ENCODE results near the gene AIPL1. TPM values are rescaled to one million over a fixed set of nuclear protein-coding genes. Genes with fewer than 3 reads are reported as not detected.
"Not testable (repeated sequence)": the region's sequence is repeated elsewhere in the genome, so short reads cannot be mapped to it uniquely, and the experiment has no call there.

The AIPL1 gene, protein sequence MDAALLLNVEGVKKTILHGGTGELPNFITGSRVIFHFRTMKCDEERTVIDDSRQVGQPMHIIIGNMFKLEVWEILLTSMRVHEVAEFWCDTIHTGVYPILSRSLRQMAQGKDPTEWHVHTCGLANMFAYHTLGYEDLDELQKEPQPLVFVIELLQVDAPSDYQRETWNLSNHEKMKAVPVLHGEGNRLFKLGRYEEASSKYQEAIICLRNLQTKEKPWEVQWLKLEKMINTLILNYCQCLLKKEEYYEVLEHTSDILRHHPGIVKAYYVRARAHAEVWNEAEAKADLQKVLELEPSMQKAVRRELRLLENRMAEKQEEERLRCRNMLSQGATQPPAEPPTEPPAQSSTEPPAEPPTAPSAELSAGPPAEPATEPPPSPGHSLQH
- total RNA-seq (not detected), total RNA-seq (0 to 0.09 (median 0) reads per million in 29 experiments)
- total RNA-seq (2013), result not detected

DNA sequence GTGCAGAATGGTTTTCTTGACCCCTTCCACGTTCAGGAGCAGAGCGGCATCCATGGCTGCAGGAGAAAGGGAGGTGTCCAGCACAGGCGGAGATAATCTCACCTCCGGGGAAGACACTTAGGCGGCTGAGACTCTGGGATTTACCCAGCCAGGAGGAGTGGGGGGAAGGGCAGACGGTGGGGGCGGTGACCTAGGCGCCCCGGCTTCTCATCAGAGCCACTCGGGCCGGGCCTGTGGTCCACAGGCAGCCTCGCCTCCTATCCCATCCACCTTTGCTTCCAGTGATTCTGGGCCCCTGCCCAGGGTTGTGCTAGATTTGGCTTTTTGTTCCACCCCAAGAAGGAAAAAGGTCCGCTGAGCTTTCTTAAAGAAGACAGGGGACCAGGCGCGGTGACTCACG lies at the start of gene AIPL1:
TSS of gene AIPL1 (minus strand) at position 71 of the 400 bp plus-strand sequence. CDS start at position 54, 17 bp downstream.
- POLR2A ChIA-PET, result no interaction called here
- Histone ChIP-seq H3K27me3 (replicated peaks in 1 of 2; ENCODE audit: control insufficient read depth in 2 of 2, extremely low read depth in 1 of 2, insufficient read depth in 2 of 2, low read length in 1 of 2) (peaks cover 2 to 21% of the 10 kb centered on the region in 2 experiments), H3K36me3 (ENCODE audit: control insufficient read depth in 2 of 2, extremely low read depth in 1 of 2, insufficient read depth in 1 of 2, low read length in 1 of 2) (no peaks in the 10 kb centered on the region), H3K4me1 (ENCODE audit: control insufficient read depth in 1 of 2, extremely low read depth in 1 of 2, insufficient read depth in 2 of 2, low read length in 2 of 2) (no peaks in the 10 kb centered on the region), H3K4me3 (ENCODE audit: control insufficient read depth in 1 of 2, extremely low read depth in 1 of 2, low read length in 1 of 2) (no peak within 1 kb of the TSS), H3K9me3 (no peaks in the 10 kb centered on the region), H3K27ac (ENCODE audit: low read length) (no peak within 1 kb of the TSS)
- Mint-ChIP-seq H3K4me3 (no peak within 1 kb of the TSS), H3K4me1 (peaks cover 0 to 4% (median 2%) of the 10 kb centered on the region in 3 donors), H3K9me3 (peaks cover 0 to 7% (median 7%) of the 10 kb centered on the region in 3 donors), H3K27me3 (peaks cover 22 to 25% of the 10 kb centered on the region in 2 donors), H3K36me3 (peaks cover 3% of the 10 kb centered on the region), H3K27ac (no peak within 1 kb of the TSS)
- no peak for DNase-seq
- no peak for ATAC-seq (replicated peaks in 1 of 4)
- CTCF ChIA-PET, result interaction anchor here in 1 of 2 donors (1.1 to 1.6 kb wide), 2 partner anchors 20 to 843 kb away, joined by 3 to 4 read pairs; no protein-coding TSS in a partner anchor
- WGBS (ENCODE audit: insufficient coverage), result 93% methylated on average over 7 of the region's 16 CpGs

DNA sequence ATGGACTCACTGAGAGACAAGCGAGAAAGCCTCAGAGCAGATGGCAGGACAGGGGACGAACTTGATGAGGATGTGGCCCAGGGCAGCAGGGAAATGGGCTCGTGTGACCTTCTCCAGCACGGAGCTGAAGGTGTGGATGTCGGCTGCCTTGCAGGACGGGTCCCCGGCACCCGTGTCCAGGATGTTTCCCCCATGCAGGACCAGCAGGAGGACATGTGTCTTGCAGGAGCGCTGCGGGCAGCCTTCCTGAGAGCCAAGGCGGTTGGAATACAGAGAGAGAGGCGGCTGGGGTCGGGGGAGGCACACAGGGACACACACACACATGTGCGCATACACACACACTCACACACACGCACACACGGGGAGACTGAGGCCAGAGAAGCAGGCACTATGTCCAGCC lies 48.6 kb upstream of the AIPL1 start:
- no peak overlapping the region for H3K4me3 Mint-ChIP-seq
- Histone ChIP-seq H3K4me1 (ENCODE audit: control insufficient read depth in 1 of 2, extremely low read depth in 1 of 2, insufficient read depth in 2 of 2, low read length in 2 of 2) (no peaks in the 10 kb centered on the region), H3K27me3 (replicated peaks in 1 of 2; ENCODE audit: control insufficient read depth in 2 of 2, extremely low read depth in 1 of 2, insufficient read depth in 2 of 2, low read length in 1 of 2) (peaks cover 0 to 46% of the 10 kb centered on the region in 2 experiments), H3K4me3 (ENCODE audit: control insufficient read depth in 1 of 2, extremely low read depth in 1 of 2, low read length in 1 of 2) (no peak overlapping the region), H3K36me3 (ENCODE audit: control insufficient read depth in 2 of 2, extremely low read depth in 1 of 2, insufficient read depth in 1 of 2, low read length in 1 of 2) (no peaks in the 10 kb centered on the region), H3K9me3 (no peaks in the 10 kb centered on the region), H3K27ac (ENCODE audit: low read length) (no peak overlapping the region)
- H3K9me3 Mint-ChIP-seq, result no peaks in the 10 kb centered on the region
- peaks cover 10 to 31% of the 10 kb centered on the region in 2 donors for H3K27me3 Mint-ChIP-seq
- 89% methylated on average over 11 of the region's 16 CpGs for WGBS (ENCODE audit: insufficient coverage)
- ChIA-PET CTCF (no interaction called here), POLR2A (no interaction called here)
- no peaks in the 10 kb centered on the region for H3K4me1 Mint-ChIP-seq
- no peaks in the 10 kb centered on the region for H3K36me3 Mint-ChIP-seq
- no peak overlapping the region for H3K27ac Mint-ChIP-seq
- ATAC-seq (replicated peaks in 1 of 4) (no peak), DNase-seq (no peak)

DNA sequence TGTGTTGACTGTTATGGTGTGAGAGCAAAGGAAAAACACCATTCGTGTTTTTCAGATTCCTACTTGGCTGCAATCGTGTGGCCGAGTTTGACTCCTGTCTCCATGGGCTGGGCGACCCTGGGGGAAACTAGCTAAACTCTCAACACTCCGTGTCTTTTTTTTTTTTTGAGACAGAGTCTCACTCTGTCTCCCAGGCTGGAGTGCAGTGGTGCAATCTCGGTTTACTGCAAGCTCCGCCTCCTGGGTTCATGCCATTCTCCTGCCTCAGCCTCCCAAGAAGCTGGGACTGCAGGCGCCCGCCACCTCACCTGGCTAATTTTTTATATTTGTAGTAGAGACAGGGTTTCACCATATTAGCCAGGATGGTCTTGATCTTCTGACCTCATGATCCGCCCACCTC lies 47.9 kb upstream of the AIPL1 start:
- H3K4me1 ChIP-seq (ENCODE audit: control insufficient read depth in 1 of 2, extremely low read depth in 1 of 2, insufficient read depth in 2 of 2, low read length in 2 of 2); H3K4me3 ChIP-seq (ENCODE audit: control insufficient read depth in 1 of 2, extremely low read depth in 1 of 2, low read length in 1 of 2); DNase-seq; H3K9me3 ChIP-seq; H3K36me3 ChIP-seq (ENCODE audit: control insufficient read depth in 2 of 2, extremely low read depth in 1 of 2, insufficient read depth in 1 of 2, low read length in 1 of 2); H3K4me1 Mint-ChIP-seq; POLR2A ChIA-PET; H3K9me3 Mint-ChIP-seq; H3K4me3 Mint-ChIP-seq; H3K27ac ChIP-seq (ENCODE audit: low read length); CTCF ChIA-PET; H3K36me3 Mint-ChIP-seq; ATAC-seq (replicated peaks in 1 of 4); H3K27ac Mint-ChIP-seq: not testable (repeated sequence)
- peaks cover 0 to 42% of the 10 kb centered on the region in 2 experiments for H3K27me3 ChIP-seq (replicated peaks in 1 of 2; ENCODE audit: control insufficient read depth in 2 of 2, extremely low read depth in 1 of 2, insufficient read depth in 2 of 2, low read length in 1 of 2)
- 91% methylated on average over 4 of the region's 10 CpGs for WGBS (ENCODE audit: insufficient coverage)
- H3K27me3 Mint-ChIP-seq, result peaks cover 7 to 31% of the 10 kb centered on the region in 2 donors

DNA sequence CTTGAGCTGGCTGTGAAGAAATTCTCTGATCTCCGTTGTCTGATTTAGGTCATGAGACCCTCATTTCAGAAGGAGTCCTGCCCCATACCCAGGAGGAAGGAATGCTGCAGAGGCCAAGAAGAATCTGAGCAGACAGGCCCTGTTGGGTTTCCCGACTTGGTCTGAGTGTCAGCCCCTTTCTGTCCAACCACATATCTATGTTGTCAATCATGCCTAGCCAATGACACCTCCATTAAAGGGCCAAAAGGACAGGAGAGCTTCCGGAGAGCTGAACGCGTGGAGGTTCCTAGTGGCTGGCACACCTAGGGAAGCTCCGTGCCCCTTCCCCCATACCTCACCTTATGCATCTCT lies 47.2 kb upstream of the AIPL1 start:
- no peaks in the 10 kb centered on the region for H3K4me1 Mint-ChIP-seq
- H3K9me3 Mint-ChIP-seq, result no peaks in the 10 kb centered on the region
- ChIA-PET CTCF (no interaction called here), POLR2A (no interaction called here)
- WGBS (ENCODE audit: insufficient coverage), result 82% methylated on average over 4 of the region's 6 CpGs
- ATAC-seq (replicated peaks in 1 of 4) (no peak), DNase-seq (no peak)
- H3K27me3 ChIP-seq (replicated peaks in 1 of 2; ENCODE audit: control insufficient read depth in 2 of 2, extremely low read depth in 1 of 2, insufficient read depth in 2 of 2, low read length in 1 of 2), result peaks cover 0 to 34% of the 10 kb centered on the region in 2 experiments
- no peaks in the 10 kb centered on the region for H3K4me1 ChIP-seq (ENCODE audit: control insufficient read depth in 1 of 2, extremely low read depth in 1 of 2, insufficient read depth in 2 of 2, low read length in 2 of 2)
- no peak overlapping the region for H3K27ac ChIP-seq (ENCODE audit: low read length)
- no peaks in the 10 kb centered on the region for H3K36me3 Mint-ChIP-seq
- no peak overlapping the region for H3K27ac Mint-ChIP-seq
- H3K9me3 ChIP-seq, result no peaks in the 10 kb centered on the region
- no peaks in the 10 kb centered on the region for H3K36me3 ChIP-seq (ENCODE audit: control insufficient read depth in 2 of 2, extremely low read depth in 1 of 2, insufficient read depth in 1 of 2, low read length in 1 of 2)
- H3K4me3 ChIP-seq (ENCODE audit: control insufficient read depth in 1 of 2, extremely low read depth in 1 of 2, low read length in 1 of 2), result no peak overlapping the region
- H3K4me3 Mint-ChIP-seq, result no peak overlapping the region
- peaks cover 3 to 29% of the 10 kb centered on the region in 2 donors for H3K27me3 Mint-ChIP-seq

DNA sequence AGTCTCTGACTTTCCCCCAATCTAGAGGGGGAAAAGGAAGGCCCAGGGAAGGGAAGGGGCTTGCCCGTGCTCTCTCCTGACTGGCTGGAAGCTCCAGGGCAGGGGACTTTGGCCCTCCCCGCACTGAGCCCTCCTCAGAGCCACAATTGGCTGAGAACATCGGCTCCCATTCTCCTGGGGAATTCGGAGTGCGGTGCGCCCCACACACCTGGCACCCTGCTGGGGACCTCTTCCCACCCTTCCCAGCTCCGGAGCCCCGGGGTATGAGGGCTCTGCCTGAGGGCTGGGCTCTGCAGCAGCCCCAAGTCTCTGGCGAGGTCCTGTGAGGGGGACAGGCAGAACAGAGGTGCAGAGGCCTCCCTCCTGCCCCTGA lies 45.4 kb upstream of the AIPL1 start:
- H3K9me3 ChIP-seq, result no peaks in the 10 kb centered on the region
- H3K36me3 ChIP-seq (ENCODE audit: control insufficient read depth in 2 of 2, extremely low read depth in 1 of 2, insufficient read depth in 1 of 2, low read length in 1 of 2), result no peaks in the 10 kb centered on the region
- Mint-ChIP-seq H3K4me3 (no peak overlapping the region), H3K36me3 (no peaks in the 10 kb centered on the region), H3K9me3 (no peaks in the 10 kb centered on the region), H3K4me1 (no peaks in the 10 kb centered on the region), H3K27ac (no peak overlapping the region), H3K27me3 (peaks cover 0 to 21% of the 10 kb centered on the region in 2 donors)
- peaks cover 0 to 28% of the 10 kb centered on the region in 2 experiments for H3K27me3 ChIP-seq (replicated peaks in 1 of 2; ENCODE audit: control insufficient read depth in 2 of 2, extremely low read depth in 1 of 2, insufficient read depth in 2 of 2, low read length in 1 of 2)
- H3K27ac ChIP-seq (ENCODE audit: low read length), result no peak overlapping the region
- H3K4me1 ChIP-seq (ENCODE audit: control insufficient read depth in 1 of 2, extremely low read depth in 1 of 2, insufficient read depth in 2 of 2, low read length in 2 of 2), result no peaks in the 10 kb centered on the region
- no peak overlapping the region for H3K4me3 ChIP-seq (ENCODE audit: control insufficient read depth in 1 of 2, extremely low read depth in 1 of 2, low read length in 1 of 2)
- DNase-seq (no peak), ATAC-seq (replicated peaks in 1 of 4) (no peak)
- ChIA-PET POLR2A (no interaction called here), CTCF (no interaction called here)
- 64% methylated on average over 7 of the region's 9 CpGs for WGBS (ENCODE audit: insufficient coverage)

DNA sequence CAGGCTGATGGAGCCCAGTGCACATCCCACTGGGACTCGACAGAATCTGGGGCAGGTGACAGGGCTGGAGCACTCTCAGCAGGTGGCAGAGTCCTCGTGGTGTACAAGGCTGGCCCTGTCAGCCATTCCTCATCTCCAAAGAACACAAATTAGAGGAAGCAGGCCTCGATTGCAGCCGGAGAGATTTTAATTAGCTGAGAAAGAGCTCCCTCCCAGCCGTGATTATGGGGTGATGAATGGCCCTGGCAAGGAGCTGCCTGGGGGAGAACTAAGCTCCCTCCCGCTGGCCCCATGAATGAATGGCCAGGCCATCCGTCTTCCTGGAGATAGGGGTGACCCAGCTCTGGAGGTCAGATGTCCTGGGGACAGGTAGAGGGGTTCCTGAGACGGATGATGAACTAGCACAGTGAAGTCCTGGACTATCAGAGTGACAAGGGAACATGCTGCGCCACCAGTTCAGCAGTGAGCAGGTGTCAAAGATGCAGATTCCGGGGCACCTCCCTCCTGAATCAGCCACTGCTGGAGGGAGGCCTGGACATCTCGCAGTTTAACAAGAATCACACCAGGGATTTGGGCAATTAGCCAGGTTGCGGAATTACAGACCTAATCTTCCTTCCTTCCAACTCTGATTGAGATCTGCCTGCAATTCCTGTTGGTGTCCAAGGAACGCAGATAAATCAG lies 44.8 kb upstream of the AIPL1 start:
- Mint-ChIP-seq H3K4me3 (no peak overlapping the region), H3K4me1 (no peaks in the 10 kb centered on the region), H3K27me3 (peaks cover 0 to 21% of the 10 kb centered on the region in 2 donors), H3K27ac (no peak overlapping the region), H3K36me3 (no peaks in the 10 kb centered on the region), H3K9me3 (no peaks in the 10 kb centered on the region)
- Histone ChIP-seq H3K36me3 (ENCODE audit: control insufficient read depth in 2 of 2, extremely low read depth in 1 of 2, insufficient read depth in 1 of 2, low read length in 1 of 2) (no peaks in the 10 kb centered on the region), H3K27ac (ENCODE audit: low read length) (no peak overlapping the region), H3K9me3 (no peaks in the 10 kb centered on the region), H3K4me1 (ENCODE audit: control insufficient read depth in 1 of 2, extremely low read depth in 1 of 2, insufficient read depth in 2 of 2, low read length in 2 of 2) (no peaks in the 10 kb centered on the region), H3K4me3 (ENCODE audit: control insufficient read depth in 1 of 2, extremely low read depth in 1 of 2, low read length in 1 of 2) (no peak overlapping the region), H3K27me3 (replicated peaks in 1 of 2; ENCODE audit: control insufficient read depth in 2 of 2, extremely low read depth in 1 of 2, insufficient read depth in 2 of 2, low read length in 1 of 2) (peaks cover 0 to 26% of the 10 kb centered on the region in 2 experiments)
- ChIA-PET CTCF (no interaction called here), POLR2A (no interaction called here)
- no peak for ATAC-seq (replicated peaks in 1 of 4)
- no peak for DNase-seq
- WGBS (ENCODE audit: insufficient coverage), result 79% methylated on average over 7 of the region's 13 CpGs

Data from T-cell (primary cell).